Inflammatory macrophage treated with lipopolysaccharide for 1 hour (primary cell): Measurements from ENCODE around the gene SPO11.
"Not testable (repeated sequence)": the region's sequence is repeated elsewhere in the genome, so short reads cannot be mapped to it uniquely, and the experiment has no call there.

Experiments
- DNase-seq, 2 donors: peaks; one replicate each; pipeline ENCODE4 v3.0.0-alpha.2; 2020 to 2022

Gene SPO11

GRCh38 chr20:57342829-57343228 lies 13.2 kb downstream of the SPO11 start:
- DNase-seq = no peak

- peak; percentile 48 to 88 for DNase-seq
Measured at GRCh38 chr20:57346477-57346876, 16.9 kb downstream of the SPO11 start.

- DNase-seq = no peak
Measured at GRCh38 chr20:57347393-57347792, 17.8 kb downstream of the SPO11 start.

GRCh38 chr20:57348200-57348921 lies 18.8 kb downstream of the SPO11 start:
- DNase-seq = not testable (repeated sequence)

GRCh38 chr20:57348922-57349574 lies 19.4 kb downstream of the SPO11 start:
- not testable (repeated sequence) for DNase-seq

GRCh38 chr20:57350081-57350710 lies 20.6 kb downstream of the SPO11 start:
- DNase-seq = peak; percentile 75 to 83

- not testable (repeated sequence) for DNase-seq
Measured at GRCh38 chr20:57350726-57351041, 21.1 kb downstream of the SPO11 start.

- peak; percentile 86 to 93 for DNase-seq
Measured at GRCh38 chr20:57351042-57351783, 21.6 kb downstream of the SPO11 start, which contains the start of gene RAE1. TSS of gene RAE1 (plus strand) at chr20:57351255. CDS start at chr20:57354039, 2,784 bp downstream.

GRCh38 chr20:57352305-57352704 lies 22.7 kb downstream of the SPO11 start:
- DNase-seq = no peak

- DNase-seq = no peak
Measured at GRCh38 chr20:57353351-57353750, 23.7 kb downstream of the SPO11 start.

- no peak for DNase-seq
Measured at GRCh38 chr20:57361517-57361916, 31.9 kb downstream of the SPO11 start.

- no peak for DNase-seq
Measured at GRCh38 chr20:57364451-57364850, 34.8 kb downstream of the SPO11 start.

GRCh38 chr20:57369596-57369995 lies 40.0 kb downstream of the SPO11 start:
- DNase-seq = peak; percentile 19 to 35

- DNase-seq = no peak
Measured at GRCh38 chr20:57370316-57370715, 40.7 kb downstream of the SPO11 start.

- no peak for DNase-seq
Measured at GRCh38 chr20:57371363-57371762, 41.8 kb downstream of the SPO11 start.

- DNase-seq = no peak
Measured at GRCh38 chr20:57372157-57372556, 42.6 kb downstream of the SPO11 start.

GRCh38 chr20:57372581-57373350 lies 43.2 kb downstream of the SPO11 start:
- no peak for DNase-seq

GRCh38 chr20:57374343-57374930 lies 44.8 kb downstream of the SPO11 start:
- no peak for DNase-seq

- peak; percentile 80 to 82 for DNase-seq
Measured at GRCh38 chr20:57374931-57375651, 45.5 kb downstream of the SPO11 start.

- no peak for DNase-seq
Measured at GRCh38 chr20:57375652-57376230, 46.1 kb downstream of the SPO11 start.

- DNase-seq = no peak
Measured at GRCh38 chr20:57377350-57377749, 47.7 kb downstream of the SPO11 start.
